ACC112 (cell line): Measurements from ENCODE around the gene PCDHGA11.
A peak's percentile ranks its signal among the peaks of the same experiment; 100 is the strongest.
"Not testable (repeated sequence)": the region's sequence is repeated elsewhere in the genome, so short reads cannot be mapped to it uniquely, and the experiment has no call there.

ENCODE experiments used
- H2AFZ ChIP-seq: fragments of 200-600 bp; sonication (generic); one replicate; pipeline ENCODE4 v1.6.0; 2017; ENCODE audit warnings: antibody characterized with exemption, low read length; ENCODE audit not compliant: unreplicated experiment
- H3K27ac ChIP-seq: fragments of 200-600 bp; sonication (generic); 2 replicates; pipeline ENCODE4 v1.5.1; 2014; ENCODE audit warnings: low read depth, mild to moderate bottlenecking, antibody characterized with exemption, low read length, moderate library complexity
- H3K27me3 ChIP-seq: fragments of 200-600 bp; sonication (generic); 2 replicates; pipeline ENCODE4 v1.6.1; 2014; ENCODE audit warnings: mild to moderate bottlenecking, antibody characterized with exemption, low read length, moderate library complexity, mixed read lengths; ENCODE audit not compliant: insufficient read depth
- H3K36me3 ChIP-seq: fragments of 200-600 bp; sonication (generic); 2 replicates; pipeline ENCODE4 v1.6.1; 2016; ENCODE audit warnings: mild to moderate bottlenecking, antibody characterized with exemption, low read length, moderate library complexity, mixed read lengths; ENCODE audit not compliant: insufficient read depth
- H3K4me1 ChIP-seq: fragments of 200-600 bp; sonication (generic); one replicate; pipeline ENCODE4 v1.6.1; 2016; ENCODE audit warnings: low read length, mixed read lengths; ENCODE audit not compliant: insufficient read depth, unreplicated experiment, control insufficient read depth
- H3K4me3 ChIP-seq: fragments of 200-600 bp; sonication (generic); 2 replicates; pipeline ENCODE4 v1.5.1; 2014; ENCODE audit warnings: mild to moderate bottlenecking, low read depth, low read length
- H3K79me2 ChIP-seq: fragments of 200-600 bp; sonication (generic); one replicate; pipeline ENCODE4 v1.6.0; 2016; ENCODE audit warnings: low read length; ENCODE audit not compliant: control insufficient read depth, unreplicated experiment, insufficient read depth

The PCDHGA11 gene

GRCh38 chr5:141420855-141421488 lies at the start of gene PCDHGA11:
Gene PCDHGA11, plus strand, starts transcription at chr5:141421051. Its CDS starts 177 bp downstream, at chr5:141421228.
- Histone ChIP-seq H3K27ac (no peak within 1 kb of the TSS), H3K4me1 (no peaks in the 10 kb centered on the region), H3K79me2 (no peaks in the 10 kb centered on the region), H3K4me3 (peak within 1 kb of the TSS; percentile 85), H3K36me3 (no peaks in the 10 kb centered on the region), H3K27me3 (peaks cover 74% of the 10 kb centered on the region), H2AFZ (peak within 1 kb of the TSS; percentile 92)

DNA sequence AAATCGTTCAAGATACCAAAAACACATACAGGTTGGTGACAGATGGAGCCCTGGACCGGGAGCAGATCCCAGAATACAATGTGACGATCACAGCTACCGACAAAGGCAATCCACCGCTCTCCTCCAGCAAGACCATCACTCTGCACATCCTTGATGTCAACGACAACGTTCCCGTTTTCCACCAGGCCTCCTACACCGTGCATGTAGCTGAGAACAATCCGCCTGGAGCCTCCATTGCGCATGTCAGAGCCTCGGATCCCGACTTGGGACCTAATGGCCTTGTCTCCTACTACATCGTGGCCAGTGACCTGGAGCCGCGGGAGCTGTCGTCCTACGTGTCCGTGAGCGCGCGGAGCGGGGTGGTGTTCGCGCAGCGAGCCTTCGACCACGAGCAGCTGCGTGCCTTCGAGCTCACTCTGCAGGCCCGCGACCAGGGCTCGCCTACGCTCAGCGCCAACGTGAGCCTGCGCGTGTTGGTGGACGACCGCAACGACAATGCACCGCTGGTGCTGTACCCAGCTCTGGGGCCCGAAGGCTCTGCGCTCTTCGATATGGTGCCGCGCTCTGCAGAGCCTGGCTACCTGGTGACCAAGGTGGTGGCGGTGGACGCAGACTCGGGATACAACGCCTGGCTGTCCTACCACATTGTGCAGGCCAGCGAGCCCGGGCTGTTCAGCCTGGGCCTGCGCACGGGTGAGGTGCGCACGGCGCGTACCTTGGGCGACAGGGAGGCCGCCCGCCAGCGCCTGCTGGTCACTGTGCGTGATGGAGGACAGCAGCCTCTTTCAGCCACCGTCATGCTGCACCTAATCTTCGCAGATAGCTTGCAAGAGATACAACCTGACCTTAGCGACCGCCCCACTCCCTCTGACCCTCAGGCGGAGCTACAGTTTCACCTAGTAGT lies 49.0 kb upstream of the PCDHGA11 start:
- Histone ChIP-seq H3K36me3 (no peaks in the 10 kb centered on the region), H3K27ac (no peak overlapping the region), H3K79me2 (no peaks in the 10 kb centered on the region), H3K4me3 (no peak overlapping the region), H2AFZ (no peak overlapping the region), H3K27me3 (peaks cover 77% of the 10 kb centered on the region), H3K4me1 (no peaks in the 10 kb centered on the region)

DNA sequence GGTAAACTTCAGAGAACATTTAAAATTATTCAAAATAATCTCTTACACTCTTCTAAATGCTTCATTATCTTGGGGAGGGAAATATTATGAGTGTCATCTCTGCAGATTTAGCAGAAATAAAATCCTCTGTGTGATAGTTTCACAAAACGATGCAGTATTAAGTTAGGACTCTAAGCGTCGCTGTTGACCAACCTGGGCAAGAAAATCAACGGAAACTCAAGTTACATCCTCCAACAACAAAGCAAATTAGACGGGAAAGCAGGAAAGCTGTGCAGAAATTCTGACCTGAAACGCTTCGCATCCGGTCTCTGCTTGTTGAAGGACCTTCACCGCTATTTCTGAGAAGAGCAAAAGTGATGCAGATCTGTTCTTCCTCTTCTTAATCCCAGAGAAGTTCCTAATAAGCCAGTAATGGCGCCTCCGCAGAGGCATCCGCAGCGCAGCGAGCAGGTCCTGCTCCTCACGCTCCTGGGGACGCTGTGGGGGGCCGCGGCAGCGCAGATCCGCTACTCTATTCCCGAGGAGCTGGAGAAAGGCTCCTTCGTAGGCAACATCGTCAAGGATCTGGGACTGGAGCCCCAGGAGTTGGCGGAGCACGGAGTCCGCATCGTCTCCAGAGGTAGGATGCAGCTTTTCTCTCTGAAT lies 47.1 kb upstream of the PCDHGA11 start, which contains the start of gene PCDHGA6:
PCDHGA6 (plus strand) TSS at position 219 of the 645 bp plus-strand sequence; CDS start at position 412, 193 bp downstream.
- no peaks in the 10 kb centered on the region for H3K36me3 ChIP-seq
- no peaks in the 10 kb centered on the region for H3K4me1 ChIP-seq
- no peak within 1 kb of the TSS for H2AFZ ChIP-seq
- H3K27me3 ChIP-seq = peaks cover 72% of the 10 kb centered on the region
- H3K27ac ChIP-seq = no peak within 1 kb of the TSS
- H3K79me2 ChIP-seq = no peaks in the 10 kb centered on the region
- peak within 1 kb of the TSS; percentile 67 for H3K4me3 ChIP-seq

DNA sequence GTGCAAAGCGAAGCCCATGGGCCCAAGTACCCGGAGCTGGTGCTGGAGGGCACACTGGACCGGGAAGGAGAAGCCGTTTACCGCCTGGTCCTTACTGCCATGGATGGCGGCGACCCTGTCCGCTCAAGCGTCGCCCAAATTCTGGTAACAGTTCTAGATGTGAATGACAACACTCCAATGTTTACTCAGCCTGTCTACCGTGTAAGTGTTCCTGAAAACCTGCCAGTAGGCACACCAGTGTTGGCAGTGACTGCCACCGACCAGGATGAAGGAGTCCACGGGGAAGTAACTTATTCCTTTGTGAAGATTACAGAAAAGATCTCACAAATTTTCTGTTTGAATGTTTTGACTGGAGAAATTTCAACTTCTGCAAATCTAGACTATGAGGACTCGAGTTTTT lies 46.2 kb upstream of the PCDHGA11 start:
- Histone ChIP-seq H3K36me3 (no peaks in the 10 kb centered on the region), H3K4me3 (peak overlapping the region; percentile 67; the same call in 1 of the 2 replicates), H3K4me1 (no peaks in the 10 kb centered on the region)

DNA sequence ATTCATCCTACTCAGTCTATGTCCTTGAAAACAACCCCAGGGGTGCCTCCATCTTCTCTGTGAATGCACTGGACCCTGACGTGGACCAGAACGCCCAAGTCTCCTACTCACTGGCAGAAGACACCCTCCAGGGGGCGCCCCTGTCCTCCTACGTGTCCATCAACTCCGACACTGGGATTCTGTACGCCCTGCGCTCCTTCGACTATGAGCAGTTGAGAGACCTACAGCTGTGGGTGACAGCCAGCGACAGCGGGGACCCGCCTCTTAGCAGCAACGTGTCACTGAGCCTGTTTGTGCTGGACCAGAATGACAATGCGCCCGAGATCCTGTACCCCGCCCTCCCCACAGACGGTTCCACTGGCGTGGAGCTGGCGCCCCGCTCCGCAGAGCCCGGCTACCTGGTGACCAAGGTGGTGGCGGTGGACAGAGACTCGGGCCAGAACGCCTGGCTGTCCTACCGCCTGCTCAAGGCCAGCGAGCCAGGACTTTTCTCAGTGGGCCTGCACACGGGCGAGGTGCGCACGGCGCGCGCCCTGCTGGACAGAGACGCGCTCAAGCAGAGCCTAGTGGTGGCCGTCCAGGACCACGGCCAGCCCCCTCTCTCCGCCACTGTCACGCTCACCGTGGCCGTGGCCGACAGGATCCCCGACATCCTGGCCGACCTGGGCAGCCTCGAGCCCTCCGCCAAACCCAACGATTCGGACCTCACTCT lies 45.3 kb upstream of the PCDHGA11 start:
- H3K36me3 ChIP-seq, H2AFZ ChIP-seq, H3K79me2 ChIP-seq, H3K4me3 ChIP-seq, H3K27ac ChIP-seq, H3K4me1 ChIP-seq: not testable (repeated sequence)
- peaks cover 74% of the 10 kb centered on the region for H3K27me3 ChIP-seq

More for the DNA sequence above, 46.2 kb upstream of the PCDHGA11 start:
- no peak overlapping the region for H3K27ac ChIP-seq
- H3K79me2 ChIP-seq = no peaks in the 10 kb centered on the region
- H2AFZ ChIP-seq = no peak overlapping the region
- peaks cover 74% of the 10 kb centered on the region for H3K27me3 ChIP-seq

DNA sequence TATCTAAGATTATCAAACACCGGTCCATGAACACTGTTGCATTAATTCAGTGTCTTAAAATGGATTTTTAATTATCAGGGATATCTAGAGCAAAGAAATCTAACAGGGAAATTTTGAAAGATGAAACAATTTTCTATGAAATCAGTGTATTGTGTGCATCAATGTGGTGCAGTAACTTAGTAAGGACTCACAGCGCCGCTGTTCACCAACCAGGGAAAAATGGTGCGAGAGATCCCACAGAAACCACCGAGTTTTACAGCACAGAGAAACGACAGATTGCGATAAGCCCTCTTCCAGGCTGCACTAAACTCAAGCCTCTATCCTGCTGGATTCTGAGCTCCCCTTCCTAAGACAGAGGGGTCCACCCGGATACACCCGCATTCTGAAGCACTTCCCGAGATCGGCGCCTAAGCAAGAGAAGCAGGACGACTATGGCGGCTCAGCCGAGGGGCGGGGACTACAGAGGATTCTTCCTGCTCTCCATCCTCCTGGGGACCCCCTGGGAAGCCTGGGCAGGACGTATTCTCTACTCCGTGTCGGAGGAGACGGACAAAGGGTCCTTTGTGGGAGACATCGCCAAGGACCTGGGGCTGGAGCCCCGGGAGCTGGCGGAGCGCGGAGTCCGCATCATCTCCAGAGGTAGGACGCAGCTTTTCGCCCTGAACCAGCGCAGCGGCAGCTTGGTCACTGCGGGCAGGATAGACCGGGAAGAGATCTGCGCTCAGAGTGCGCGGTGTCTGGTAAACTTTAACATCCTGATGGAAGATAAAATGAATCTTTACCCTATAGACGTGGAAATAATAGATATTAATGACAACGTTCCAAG lies 38.2 kb upstream of the PCDHGA11 start, which contains the start of gene PCDHGA7:
PCDHGA7 (plus strand) TSS at position 274 of the 826 bp plus-strand sequence; CDS start at position 432, 158 bp downstream.
- Histone ChIP-seq H3K36me3 (no peaks in the 10 kb centered on the region), H2AFZ (no peak within 1 kb of the TSS), H3K79me2 (no peaks in the 10 kb centered on the region), H3K27me3 (peaks cover 80% of the 10 kb centered on the region), H3K27ac (no peak within 1 kb of the TSS), H3K4me1 (no peaks in the 10 kb centered on the region), H3K4me3 (peak within 1 kb of the TSS; percentile 67)

DNA sequence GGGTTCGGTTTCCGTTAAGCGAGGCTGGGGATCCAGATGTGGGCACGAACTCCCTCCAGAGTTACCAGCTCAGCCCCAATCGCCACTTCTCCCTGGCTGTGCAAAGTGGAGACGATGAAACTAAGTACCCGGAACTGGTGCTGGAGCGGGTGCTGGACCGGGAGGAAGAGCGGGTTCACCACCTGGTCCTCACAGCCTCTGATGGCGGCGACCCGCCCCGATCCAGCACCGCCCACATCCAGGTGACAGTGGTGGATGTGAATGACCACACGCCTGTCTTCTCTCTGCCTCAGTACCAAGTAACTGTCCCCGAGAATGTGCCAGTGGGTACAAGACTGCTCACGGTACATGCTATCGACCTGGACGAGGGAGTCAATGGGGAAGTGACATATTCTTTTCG lies 37.5 kb upstream of the PCDHGA11 start:
- Histone ChIP-seq H3K4me1 (no peaks in the 10 kb centered on the region), H3K27me3 (peaks cover 83% of the 10 kb centered on the region), H3K27ac (no peak overlapping the region), H3K79me2 (no peaks in the 10 kb centered on the region), H3K36me3 (no peaks in the 10 kb centered on the region), H2AFZ (no peak overlapping the region), H3K4me3 (no peak overlapping the region)

DNA sequence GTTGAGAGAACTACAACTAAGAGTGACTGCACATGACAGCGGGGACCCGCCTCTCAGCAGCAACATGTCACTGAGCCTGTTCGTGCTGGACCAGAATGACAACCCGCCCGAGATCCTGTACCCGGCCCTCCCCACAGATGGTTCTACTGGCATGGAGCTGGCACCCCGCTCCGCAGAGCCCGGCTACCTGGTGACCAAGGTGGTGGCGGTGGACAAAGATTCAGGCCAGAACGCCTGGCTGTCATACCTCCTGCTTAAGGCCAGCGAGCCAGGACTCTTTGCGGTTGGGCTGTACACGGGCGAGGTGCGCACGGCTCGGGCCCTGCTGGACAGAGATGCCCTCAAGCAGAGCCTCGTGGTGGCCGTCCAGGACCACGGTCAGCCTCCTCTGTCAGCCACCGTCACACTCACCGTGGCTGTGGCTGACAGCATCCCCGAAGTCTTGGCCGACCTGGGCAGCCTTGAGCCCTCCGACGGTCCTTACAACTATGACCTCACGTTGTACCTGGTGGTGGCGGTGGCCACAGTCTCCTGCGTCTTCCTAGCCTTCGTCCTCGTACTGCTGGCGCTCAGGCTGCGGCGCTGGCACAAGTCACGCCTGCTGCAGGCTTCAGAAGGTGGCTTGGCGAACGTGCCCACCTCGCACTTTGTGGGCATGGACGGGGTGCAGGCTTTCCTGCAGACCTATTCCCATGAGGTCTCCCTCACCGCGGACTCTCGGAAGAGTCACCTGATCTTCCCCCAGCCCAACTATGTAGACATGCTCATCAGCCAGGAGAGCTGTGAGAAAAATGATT lies 36.2 kb upstream of the PCDHGA11 start:
- no peaks in the 10 kb centered on the region for H3K4me1 ChIP-seq
- H3K27me3 ChIP-seq = peaks cover 84% of the 10 kb centered on the region
- H3K4me3 ChIP-seq = no peak overlapping the region
- no peak overlapping the region for H2AFZ ChIP-seq
- H3K27ac ChIP-seq = no peak overlapping the region
- H3K36me3 ChIP-seq = no peaks in the 10 kb centered on the region
- H3K79me2 ChIP-seq = no peaks in the 10 kb centered on the region
